K562 (cell line): ENCODE measurements around the gene TRIO. TPM values are rescaled to one million over a fixed set of nuclear protein-coding genes. Genes with fewer than 3 reads are reported as not detected.

ENCODE experiments used
- ATAC-seq: fragments of 200-7000 bp; cut with Tn5 transposase; 3 replicates; pipeline ENCODE4 v1.9.1; 2020; ENCODE audit warnings: moderate library complexity
- BruUV-seq: library from RNA; stranded (reverse); fragments of 400-500 nt; replicated peaks from 2 replicates; lab custom pipeline; 2021; lab: Mats Ljungman, UMichigan
- CTCF ChIA-PET: fragments of 300-600 bp; formaldehyde crosslinking; extraction: SDS; loops from one replicate; lab custom pipeline; 2021; ENCODE audit warnings: low intra/inter-chr PET ratio; lab: Yijun Ruan, JAX
- POLR2A ChIA-PET: fragments of 300-600, 350-650 bp; sonication (Branson Sonifier 250); formaldehyde crosslinking; extraction: SDS; loops from one replicate; lab custom pipeline; 2021; ENCODE audit warnings: antibody characterized with exemption, inconsistent platforms; lab: Yijun Ruan, JAX
- DNase-seq, 4 experiments: peaks; one replicate each; pipeline versions ENCODE4 v3.0.0 to v3.0.0-alpha.2; 2011 to 2018; ENCODE audit warnings: low spot score in 3 of 4, mixed read lengths in 3 of 4; ENCODE audit errors: extremely low read depth in 1 of 4
- FAIRE-seq: peaks from 2 replicates; lab custom pipeline; 2011; peaks lifted over from hg19 to GRCh38; lab: Jason Lieb, UNC
- H2AFZ ChIP-seq: 2 replicates; pipeline ENCODE4 v1.6.0; 2011; ENCODE audit warnings: low read depth, low read length, control low read depth, inconsistent platforms
- H3K27ac ChIP-seq: fragments of 200-600 bp; 3 replicates; pipeline ENCODE4 v1.8.0; 2011; ENCODE audit warnings: low read depth, mild to moderate bottlenecking, control low read depth, inconsistent platforms, low read length, moderate library complexity, mixed read lengths; ENCODE audit errors: extremely low read depth
- H3K27me3 ChIP-seq, 2 experiments: fragments of 300-600 bp in 1 of 2; 2 replicates in 1 of 2; 3 replicates in 1 of 2; pipeline versions ENCODE4 v1.6.0 to v1.8.0; 2011; ENCODE audit warnings: inconsistent platforms in 2 of 2, low read length in 2 of 2, mild to moderate bottlenecking in 1 of 2, mixed read lengths in 1 of 2, moderate library complexity in 1 of 2; ENCODE audit not compliant: control insufficient read depth in 2 of 2, insufficient read depth in 2 of 2
- H3K36me3 ChIP-seq: fragments of 300-600 bp; 3 replicates; pipeline ENCODE4 v1.8.0; 2011; ENCODE audit warnings: mild to moderate bottlenecking, low read length, inconsistent platforms; ENCODE audit not compliant: control insufficient read depth, insufficient read depth
- H3K4me1 ChIP-seq, 2 experiments: fragments of 200-600 bp in 1 of 2; replicated peaks in 1 of 2; 2 replicates in 1 of 2; 3 replicates in 1 of 2; pipeline versions ENCODE4 v1.5.1 to v1.8.0; 2011; ENCODE audit warnings: inconsistent platforms in 2 of 2, low read length in 2 of 2, mild to moderate bottlenecking in 1 of 2, mixed read lengths in 1 of 2, moderate library complexity in 1 of 2; ENCODE audit not compliant: control insufficient read depth in 2 of 2, insufficient read depth in 2 of 2
- H3K4me2 ChIP-seq: 2 replicates; pipeline ENCODE4 v1.6.1; 2011; ENCODE audit warnings: low read length, control low read depth, inconsistent platforms, mixed read lengths; ENCODE audit not compliant: insufficient read depth
- H3K4me3 ChIP-seq: fragments of 200-600 bp; sonication (generic), shearing (Covaris generic); 2 replicates; pipeline ENCODE4 v1.5.1; 2016; ENCODE audit warnings: control low read depth, inconsistent platforms
- H3K79me2 ChIP-seq: fragments of 200-600 bp; 3 replicates; pipeline ENCODE4 v1.8.0; 2011; ENCODE audit warnings: low read length, inconsistent platforms; ENCODE audit not compliant: control insufficient read depth, insufficient read depth
- H3K9ac ChIP-seq, 2 experiments: 2 replicates each; pipeline versions ENCODE4 v1.6.0 to v1.6.1; 2011; ENCODE audit warnings: low read depth in 2 of 2, low read length in 2 of 2, control low read depth in 1 of 2, inconsistent platforms in 1 of 2, mild to moderate bottlenecking in 1 of 2, mixed read lengths in 1 of 2; ENCODE audit not compliant: insufficient read depth in 1 of 2
- H3K9me1 ChIP-seq: one replicate; pipeline ENCODE4 v1.6.0; 2011; ENCODE audit warnings: inconsistent platforms, mild to moderate bottlenecking, low read length, moderate library complexity; ENCODE audit not compliant: control insufficient read depth, insufficient read depth
- H3K9me3 ChIP-seq: replicated peaks from 2 replicates; pipeline ENCODE4 v1.5.1; 2011; ENCODE audit warnings: low read depth, low read length, inconsistent platforms; ENCODE audit not compliant: control insufficient read depth, insufficient read depth
- H4K20me1 ChIP-seq: replicated peaks from 2 replicates; pipeline ENCODE4 v1.6.1; 2011; ENCODE audit warnings: low read length, inconsistent platforms, mixed read lengths; ENCODE audit not compliant: control insufficient read depth, insufficient read depth
- FOXM1 ChIP-seq, 2 experiments: fragments of 450-650 bp in 1 of 2; sonication (generic) in 1 of 2; formaldehyde crosslinking in 1 of 2; IDR thresholded peaks; 2 replicates each; pipeline versions ENCODE4 v1.6.1 to v1.9.0; 2017 to 2022; ENCODE audit warnings: low read depth in 2 of 2, mild to moderate bottlenecking in 2 of 2, missing genetic modification reagents in 1 of 2, moderate library complexity in 1 of 2
- KAT2B ChIP-seq: IDR thresholded peaks from one replicate; pipeline ENCODE4 v1.6.1; 2012; ENCODE audit warnings: low read depth, mild to moderate bottlenecking, control low read depth, inconsistent platforms, low read length, moderate library complexity
- KAT7 ChIP-seq: sonication (generic); formaldehyde crosslinking; IDR thresholded peaks from 2 replicates; pipeline ENCODE4 v1.8.0; 2022; ENCODE audit warnings: missing genetic modification reagents, mild to moderate bottlenecking, borderline replicate concordance
- WGBS: fragments of 100-300 bp; shearing (Covaris generic); methylation state at CpG from one replicate; pipeline ENCODE4 v1.1.6; 2016; ENCODE audit warnings: low coverage, mixed read lengths; ENCODE audit not compliant: insufficient coverage; ENCODE audit errors: missing lambda C conversion rate; 5-methylcytosine and 5-hydroxymethylcytosine counted together
- in situ Hi-C: fragments of 300-500 bp; cut with MboI; formaldehyde crosslinking; loops from 4 replicates; pipeline ENCODE4 v1.15.0; 2018; ENCODE audit warnings: inconsistent platforms, mixed read lengths
- intact Hi-C: fragments of 100-400 bp; cut with micrococcal nuclease; formaldehyde crosslinking; loops from 2 replicates; pipeline ENCODE4 v1.14.2; 2022
- polyA plus RNA-seq, 8 experiments: library from polyadenylated mRNA; depleted of rRNA in 4 of 8; stranded (reverse) in 5 of 8; unstranded in 3 of 8; fragments of >200 nt; fragmentation: Nextera tagmentation in 2 of 8; fragmentation: Illumina TruSeq in 1 of 8; extraction: Ambion mirVana in 2 of 8; extraction: Trizol in 1 of 8; gene quantifications; 2 replicates each; pipeline versions ENCODE4 v1.2.1 to v1.2.3, GENCODE V29; 2011 to 2014; ENCODE audit warnings: inconsistent platforms in 1 of 8, missing spikeins in 1 of 8
- total RNA-seq, 7 experiments: library from RNA; depleted of rRNA in 6 of 7; stranded (reverse); fragments of >200 nt in 6 of 7; fragmentation: Illumina TruSeq in 2 of 7; extraction: Trizol in 2 of 7; gene quantifications; 2 replicates each; pipeline versions ENCODE4 v1.2.1 to v1.2.3, GENCODE V29; 2011 to 2021; ENCODE audit warnings: low replicate concordance in 1 of 7
- TF ChIP-seq, protein P1 (sequence below), 2 experiments: fragments of 250-450 bp in 1 of 2; fragments of 450-650 bp in 1 of 2; sonication (Bioruptor Pico) in 1 of 2; IDR thresholded peaks; 2 replicates each; pipeline versions ENCODE4 v1.6.1 to v1.8.0; 2016 to 2021; ENCODE audit warnings: mild to moderate bottlenecking in 2 of 2, moderate library complexity in 2 of 2, missing compliant biosample characterization in 1 of 2, missing genetic modification characterization in 1 of 2
- TF ChIP-seq, protein P2 (sequence below): fragments of 200-800 bp; sonication (Bioruptor generic); IDR thresholded peaks from 2 replicates; pipeline ENCODE4 v1.6.1; 2016; ENCODE audit warnings: missing genetic modification characterization, missing compliant biosample characterization

The TRIO gene
- total and polyA plus RNA-seq, 9 of the 15 experiments (the other 6 are each of a cell fraction or from before 2014, with no cell fraction given): 0.24 to 5.0 (median 1.1) TPM

DNA sequence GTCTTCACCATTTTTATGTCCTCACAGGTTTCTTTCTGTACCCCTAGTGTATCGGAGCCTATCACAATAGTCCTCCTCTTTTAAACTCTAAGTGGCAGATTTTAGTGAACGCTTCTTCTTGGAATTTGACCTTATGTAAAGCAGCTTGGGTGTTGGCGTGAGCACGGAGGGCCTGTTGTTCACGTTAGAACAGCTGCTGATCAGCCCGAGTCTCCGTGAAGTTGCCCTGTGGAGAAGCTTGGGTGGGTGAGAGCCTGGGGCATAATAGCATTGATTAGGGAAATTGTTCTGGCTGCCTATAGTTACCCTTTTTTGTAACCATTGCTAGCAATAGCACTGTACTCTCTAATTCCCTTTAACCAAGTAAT is 271.5 kb downstream of the TRIO start (continued):
- TF ChIP-seq, protein P1, sequence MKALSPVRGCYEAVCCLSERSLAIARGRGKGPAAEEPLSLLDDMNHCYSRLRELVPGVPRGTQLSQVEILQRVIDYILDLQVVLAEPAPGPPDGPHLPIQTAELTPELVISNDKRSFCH (CRISPR knock-in tag; IDR thresholded peaks at IDR 0.05): no peak
- TF ChIP-seq, protein P1 (tag; IDR thresholded peaks at IDR 0.05): no peak

DNA sequence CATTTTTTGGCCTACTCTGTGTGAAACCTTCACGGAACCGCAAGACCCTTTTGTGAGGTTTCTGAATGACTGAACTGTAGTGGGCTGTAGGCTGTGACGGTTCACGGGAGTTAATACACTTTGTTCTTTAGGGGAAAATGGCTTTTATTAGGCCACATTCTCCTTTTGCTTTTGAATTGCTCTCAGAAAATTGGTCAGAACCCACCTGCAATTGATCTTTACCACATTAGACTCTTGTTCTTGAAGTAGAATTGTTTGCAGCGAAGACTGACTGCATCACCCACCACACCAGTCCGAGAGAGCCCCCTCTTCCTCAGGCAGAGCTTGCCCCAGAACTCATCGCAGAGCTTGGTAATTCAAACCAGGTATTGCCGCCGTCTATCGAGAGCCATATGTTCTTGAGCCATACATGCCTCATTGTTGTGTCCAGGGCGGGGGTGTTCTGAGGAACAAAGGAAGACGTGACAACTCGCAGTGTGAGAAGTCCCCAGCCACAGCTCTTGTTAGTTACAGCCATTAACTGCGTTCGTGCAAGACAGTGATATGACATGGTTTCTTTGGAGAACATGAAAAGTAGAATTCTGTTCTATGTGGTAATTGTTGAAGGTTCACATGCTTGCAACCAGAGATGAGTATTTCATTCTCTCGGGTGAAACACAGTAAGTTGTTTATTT is 272.0 kb downstream of the TRIO start:
- Histone ChIP-seq H3K79me2 (no peaks in the 10 kb centered on the region), H3K4me2 (no peak overlapping the region), H3K9me3 (no peaks in the 10 kb centered on the region), H3K27ac (no peak overlapping the region), H3K36me3 (no peaks in the 10 kb centered on the region), H3K9me1 (no peaks in the 10 kb centered on the region), H2AFZ (no peak overlapping the region), H4K20me1 (no peaks in the 10 kb centered on the region), H3K4me1 (no peaks in the 10 kb centered on the region), H3K4me3 (no peak overlapping the region), H3K27me3 (peaks cover 21 to 61% of the 10 kb centered on the region in 2 experiments), H3K9ac (no peak overlapping the region)
- POLR2A ChIA-PET: no interaction called here
- FAIRE-seq (no peak), ATAC-seq (no peak), DNase-seq (no peak)
- intact Hi-C loops: no loop called here
- BruUV-seq: no TSS peak
- TF ChIP-seq KAT7 (CRISPR knock-in tag) (no peak), KAT2B (no peak), FOXM1 (IDR thresholded peaks at IDR 0.05; ENCODE audit: low read depth) (no peak), FOXM1 (CRISPR knock-in tag; IDR thresholded peaks at IDR 0.05; ENCODE audit: low read depth) (no peak)
- TF ChIP-seq, protein P2, sequence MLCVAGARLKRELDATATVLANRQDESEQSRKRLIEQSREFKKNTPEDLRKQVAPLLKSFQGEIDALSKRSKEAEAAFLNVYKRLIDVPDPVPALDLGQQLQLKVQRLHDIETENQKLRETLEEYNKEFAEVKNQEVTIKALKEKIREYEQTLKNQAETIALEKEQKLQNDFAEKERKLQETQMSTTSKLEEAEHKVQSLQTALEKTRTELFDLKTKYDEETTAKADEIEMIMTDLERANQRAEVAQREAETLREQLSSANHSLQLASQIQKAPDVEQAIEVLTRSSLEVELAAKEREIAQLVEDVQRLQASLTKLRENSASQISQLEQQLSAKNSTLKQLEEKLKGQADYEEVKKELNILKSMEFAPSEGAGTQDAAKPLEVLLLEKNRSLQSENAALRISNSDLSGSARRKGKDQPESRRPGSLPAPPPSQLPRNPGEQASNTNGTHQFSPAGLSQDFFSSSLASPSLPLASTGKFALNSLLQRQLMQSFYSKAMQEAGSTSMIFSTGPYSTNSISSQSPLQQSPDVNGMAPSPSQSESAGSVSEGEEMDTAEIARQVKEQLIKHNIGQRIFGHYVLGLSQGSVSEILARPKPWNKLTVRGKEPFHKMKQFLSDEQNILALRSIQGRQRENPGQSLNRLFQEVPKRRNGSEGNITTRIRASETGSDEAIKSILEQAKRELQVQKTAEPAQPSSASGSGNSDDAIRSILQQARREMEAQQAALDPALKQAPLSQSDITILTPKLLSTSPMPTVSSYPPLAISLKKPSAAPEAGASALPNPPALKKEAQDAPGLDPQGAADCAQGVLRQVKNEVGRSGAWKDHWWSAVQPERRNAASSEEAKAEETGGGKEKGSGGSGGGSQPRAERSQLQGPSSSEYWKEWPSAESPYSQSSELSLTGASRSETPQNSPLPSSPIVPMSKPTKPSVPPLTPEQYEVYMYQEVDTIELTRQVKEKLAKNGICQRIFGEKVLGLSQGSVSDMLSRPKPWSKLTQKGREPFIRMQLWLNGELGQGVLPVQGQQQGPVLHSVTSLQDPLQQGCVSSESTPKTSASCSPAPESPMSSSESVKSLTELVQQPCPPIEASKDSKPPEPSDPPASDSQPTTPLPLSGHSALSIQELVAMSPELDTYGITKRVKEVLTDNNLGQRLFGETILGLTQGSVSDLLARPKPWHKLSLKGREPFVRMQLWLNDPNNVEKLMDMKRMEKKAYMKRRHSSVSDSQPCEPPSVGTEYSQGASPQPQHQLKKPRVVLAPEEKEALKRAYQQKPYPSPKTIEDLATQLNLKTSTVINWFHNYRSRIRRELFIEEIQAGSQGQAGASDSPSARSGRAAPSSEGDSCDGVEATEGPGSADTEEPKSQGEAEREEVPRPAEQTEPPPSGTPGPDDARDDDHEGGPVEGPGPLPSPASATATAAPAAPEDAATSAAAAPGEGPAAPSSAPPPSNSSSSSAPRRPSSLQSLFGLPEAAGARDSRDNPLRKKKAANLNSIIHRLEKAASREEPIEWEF: no peak
- CTCF ChIA-PET: no interaction called here
- in situ Hi-C loops: no loop called here
- 5% methylated on average over 16 of the region's 16 CpGs for WGBS
